K562 (cell line): ENCODE measurements around the gene FASTK. TPM values are rescaled to one million over a fixed set of nuclear protein-coding genes. Genes with fewer than 3 reads are reported as not detected.

ENCODE experiments used
- ATAC-seq: fragments of 200-7000 bp; cut with Tn5 transposase; 3 replicates; pipeline ENCODE4 v1.9.1; 2020; ENCODE audit warnings: moderate library complexity
- BruUV-seq: library from RNA; stranded (reverse); fragments of 400-500 nt; replicated peaks from 2 replicates; lab custom pipeline; 2021; lab: Mats Ljungman, UMichigan
- CTCF ChIA-PET: fragments of 300-600 bp; formaldehyde crosslinking; extraction: SDS; loops from one replicate; lab custom pipeline; 2021; ENCODE audit warnings: low intra/inter-chr PET ratio; lab: Yijun Ruan, JAX
- POLR2A ChIA-PET: fragments of 300-600, 350-650 bp; sonication (Branson Sonifier 250); formaldehyde crosslinking; extraction: SDS; loops from one replicate; lab custom pipeline; 2021; ENCODE audit warnings: antibody characterized with exemption, inconsistent platforms; lab: Yijun Ruan, JAX
- DNase-seq, 4 experiments: peaks; one replicate each; pipeline versions ENCODE4 v3.0.0 to v3.0.0-alpha.2; 2011 to 2018; ENCODE audit warnings: low spot score in 3 of 4, mixed read lengths in 3 of 4; ENCODE audit errors: extremely low read depth in 1 of 4
- FAIRE-seq: peaks from 2 replicates; lab custom pipeline; 2011; peaks lifted over from hg19 to GRCh38; lab: Jason Lieb, UNC
- H2AFZ ChIP-seq: 2 replicates; pipeline ENCODE4 v1.6.0; 2011; ENCODE audit warnings: low read depth, low read length, control low read depth, inconsistent platforms
- H3K27ac ChIP-seq: fragments of 200-600 bp; 3 replicates; pipeline ENCODE4 v1.8.0; 2011; ENCODE audit warnings: low read depth, mild to moderate bottlenecking, control low read depth, inconsistent platforms, low read length, moderate library complexity, mixed read lengths; ENCODE audit errors: extremely low read depth
- H3K27me3 ChIP-seq, 2 experiments: fragments of 300-600 bp in 1 of 2; 2 replicates in 1 of 2; 3 replicates in 1 of 2; pipeline versions ENCODE4 v1.6.0 to v1.8.0; 2011; ENCODE audit warnings: inconsistent platforms in 2 of 2, low read length in 2 of 2, mild to moderate bottlenecking in 1 of 2, mixed read lengths in 1 of 2, moderate library complexity in 1 of 2; ENCODE audit not compliant: control insufficient read depth in 2 of 2, insufficient read depth in 2 of 2
- H3K36me3 ChIP-seq: fragments of 300-600 bp; 3 replicates; pipeline ENCODE4 v1.8.0; 2011; ENCODE audit warnings: mild to moderate bottlenecking, low read length, inconsistent platforms; ENCODE audit not compliant: control insufficient read depth, insufficient read depth
- H3K4me1 ChIP-seq, 2 experiments: fragments of 200-600 bp in 1 of 2; replicated peaks in 1 of 2; 2 replicates in 1 of 2; 3 replicates in 1 of 2; pipeline versions ENCODE4 v1.5.1 to v1.8.0; 2011; ENCODE audit warnings: inconsistent platforms in 2 of 2, low read length in 2 of 2, mild to moderate bottlenecking in 1 of 2, mixed read lengths in 1 of 2, moderate library complexity in 1 of 2; ENCODE audit not compliant: control insufficient read depth in 2 of 2, insufficient read depth in 2 of 2
- H3K4me2 ChIP-seq: 2 replicates; pipeline ENCODE4 v1.6.1; 2011; ENCODE audit warnings: low read length, control low read depth, inconsistent platforms, mixed read lengths; ENCODE audit not compliant: insufficient read depth
- H3K4me3 ChIP-seq: fragments of 200-600 bp; sonication (generic), shearing (Covaris generic); 2 replicates; pipeline ENCODE4 v1.5.1; 2016; ENCODE audit warnings: control low read depth, inconsistent platforms
- H3K79me2 ChIP-seq: fragments of 200-600 bp; 3 replicates; pipeline ENCODE4 v1.8.0; 2011; ENCODE audit warnings: low read length, inconsistent platforms; ENCODE audit not compliant: control insufficient read depth, insufficient read depth
- H3K9ac ChIP-seq, 2 experiments: 2 replicates each; pipeline versions ENCODE4 v1.6.0 to v1.6.1; 2011; ENCODE audit warnings: low read depth in 2 of 2, low read length in 2 of 2, control low read depth in 1 of 2, inconsistent platforms in 1 of 2, mild to moderate bottlenecking in 1 of 2, mixed read lengths in 1 of 2; ENCODE audit not compliant: insufficient read depth in 1 of 2
- H3K9me1 ChIP-seq: one replicate; pipeline ENCODE4 v1.6.0; 2011; ENCODE audit warnings: inconsistent platforms, mild to moderate bottlenecking, low read length, moderate library complexity; ENCODE audit not compliant: control insufficient read depth, insufficient read depth
- H3K9me3 ChIP-seq: replicated peaks from 2 replicates; pipeline ENCODE4 v1.5.1; 2011; ENCODE audit warnings: low read depth, low read length, inconsistent platforms; ENCODE audit not compliant: control insufficient read depth, insufficient read depth
- H4K20me1 ChIP-seq: replicated peaks from 2 replicates; pipeline ENCODE4 v1.6.1; 2011; ENCODE audit warnings: low read length, inconsistent platforms, mixed read lengths; ENCODE audit not compliant: control insufficient read depth, insufficient read depth
- SP1 ChIP-seq: sonication (generic); formaldehyde crosslinking; IDR thresholded peaks from 2 replicates; pipeline ENCODE4 v1.8.1; 2022; ENCODE audit warnings: mild to moderate bottlenecking, missing genetic modification reagents
- WGBS: fragments of 100-300 bp; shearing (Covaris generic); methylation state at CpG from one replicate; pipeline ENCODE4 v1.1.6; 2016; ENCODE audit warnings: low coverage, mixed read lengths; ENCODE audit not compliant: insufficient coverage; ENCODE audit errors: missing lambda C conversion rate; 5-methylcytosine and 5-hydroxymethylcytosine counted together
- in situ Hi-C: fragments of 300-500 bp; cut with MboI; formaldehyde crosslinking; loops from 4 replicates; pipeline ENCODE4 v1.15.0; 2018; ENCODE audit warnings: inconsistent platforms, mixed read lengths
- intact Hi-C: fragments of 100-400 bp; cut with micrococcal nuclease; formaldehyde crosslinking; loops from 2 replicates; pipeline ENCODE4 v1.14.2; 2022
- polyA plus RNA-seq, 8 experiments: library from polyadenylated mRNA; depleted of rRNA in 4 of 8; stranded (reverse) in 5 of 8; unstranded in 3 of 8; fragments of >200 nt; fragmentation: Nextera tagmentation in 2 of 8; fragmentation: Illumina TruSeq in 1 of 8; extraction: Ambion mirVana in 2 of 8; extraction: Trizol in 1 of 8; gene quantifications; 2 replicates each; pipeline versions ENCODE4 v1.2.1 to v1.2.3, GENCODE V29; 2011 to 2014; ENCODE audit warnings: inconsistent platforms in 1 of 8, missing spikeins in 1 of 8
- total RNA-seq, 7 experiments: library from RNA; depleted of rRNA in 6 of 7; stranded (reverse); fragments of >200 nt in 6 of 7; fragmentation: Illumina TruSeq in 2 of 7; extraction: Trizol in 2 of 7; gene quantifications; 2 replicates each; pipeline versions ENCODE4 v1.2.1 to v1.2.3, GENCODE V29; 2011 to 2021; ENCODE audit warnings: low replicate concordance in 1 of 7
- TF ChIP-seq, protein P1 (sequence below): fragments of 200-800 bp; sonication (Bioruptor generic); IDR thresholded peaks from 2 replicates; pipeline ENCODE4 v1.6.1; 2017; ENCODE audit warnings: missing genetic modification characterization, missing compliant biosample characterization
- TF ChIP-seq, protein P2 (sequence below), 2 experiments: fragments of 450-650 bp in 1 of 2; IDR thresholded peaks; 2 replicates each; pipeline ENCODE4 v1.6.1; 2011 to 2017; ENCODE audit warnings: low read depth in 2 of 2, antibody characterized with exemption in 1 of 2, borderline replicate concordance in 1 of 2, low read length in 1 of 2, mild to moderate bottlenecking in 1 of 2, mixed read lengths in 1 of 2; ENCODE audit not compliant: control insufficient read depth in 1 of 2

The FASTK gene
- total and polyA plus RNA-seq, 9 of the 15 experiments (the other 6 are each of a cell fraction or from before 2014, with no cell fraction given), result 0.51 to 150 (median 48.2) TPM

DNA sequence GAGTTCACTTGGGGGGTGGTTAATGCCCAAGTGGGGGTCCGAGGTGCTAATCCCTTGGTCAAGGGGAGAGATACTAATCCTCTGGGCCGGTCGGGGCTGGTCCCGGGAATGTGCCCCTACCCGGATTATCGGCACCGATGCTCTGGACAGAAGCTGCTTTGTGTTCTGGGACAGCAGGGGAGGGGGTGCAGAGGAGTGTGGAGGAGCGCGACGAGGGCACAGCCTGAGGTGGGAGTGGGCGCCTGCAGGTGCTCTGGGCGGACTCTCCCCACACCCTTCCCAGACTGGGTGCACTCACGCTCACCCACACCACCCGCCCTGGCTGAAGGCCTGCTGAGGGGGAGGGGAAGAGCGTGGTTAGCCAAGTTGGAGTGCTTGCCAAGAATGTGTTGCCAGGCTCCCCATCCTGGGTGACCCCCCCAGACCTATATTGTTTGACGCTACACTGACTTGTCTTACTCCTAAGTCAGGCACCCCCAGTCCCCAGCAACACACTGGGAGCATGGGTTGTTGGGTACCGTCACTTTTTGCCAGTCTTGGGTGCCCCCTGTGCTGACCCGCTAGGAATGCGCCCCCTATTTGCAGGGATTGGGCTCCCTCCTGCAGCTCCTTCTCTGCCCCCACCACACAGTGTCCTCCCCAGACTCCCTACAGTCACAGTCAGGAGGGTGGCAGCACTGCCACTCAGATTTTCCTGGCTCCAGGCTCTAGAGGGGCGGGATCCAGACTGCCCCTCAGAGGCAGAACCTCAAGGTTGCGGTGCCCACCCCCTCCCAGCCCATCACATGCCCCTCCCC, 20.0 kb downstream of the FASTK start:
- CTCF ChIA-PET, result interaction anchor here (0.6 to 1.7 kb wide), 6 partner anchors 32 to 681 kb away, joined by 3 to 8 read pairs (median 5); partner anchors contain the start of gene ABCB8
- H3K9ac ChIP-seq, result peak overlapping the region; percentile 85 to 91
- peak overlapping the region; percentile 90 for H3K27ac ChIP-seq
- no peak for FAIRE-seq
- no peaks in the 10 kb centered on the region for H3K9me1 ChIP-seq
- peak in 2 of 4 experiments; percentile 40 to 66 for DNase-seq
- H3K4me2 ChIP-seq, result peak overlapping the region; percentile 94
- H4K20me1 ChIP-seq, result peaks cover 10% of the 10 kb centered on the region
- in situ Hi-C loops (no loop called here), intact Hi-C loops (loop anchor here (1.0 to 2.0 kb wide), 2 partner anchors 20 to 48 kb away; partner anchors contain the start of gene FASTK)
- H3K4me1 ChIP-seq, result peaks cover 57 to 85% of the 10 kb centered on the region in 2 experiments
- peaks cover 66% of the 10 kb centered on the region for H3K79me2 ChIP-seq
- no peak overlapping the region for H2AFZ ChIP-seq
- H3K4me3 ChIP-seq, result peak overlapping the region; percentile 84
- 6% methylated on average over 20 of the region's 21 CpGs for WGBS
- peaks cover 33% of the 10 kb centered on the region for H3K36me3 ChIP-seq
- ATAC-seq, result no peak
- BruUV-seq, result TSS peak; percentile 62
- no peaks in the 10 kb centered on the region for H3K27me3 ChIP-seq
- POLR2A ChIA-PET, result interaction anchor here (0.6 to 2.4 kb wide), 8 partner anchors 13 to 572 kb away, joined by 3 to 9 read pairs (median 3); partner anchors contain the start of genes ABCF2 and FASTK
- H3K9me3 ChIP-seq, result no peaks in the 10 kb centered on the region
- TF ChIP-seq SP1, result no peak
- TF ChIP-seq, protein P1, sequence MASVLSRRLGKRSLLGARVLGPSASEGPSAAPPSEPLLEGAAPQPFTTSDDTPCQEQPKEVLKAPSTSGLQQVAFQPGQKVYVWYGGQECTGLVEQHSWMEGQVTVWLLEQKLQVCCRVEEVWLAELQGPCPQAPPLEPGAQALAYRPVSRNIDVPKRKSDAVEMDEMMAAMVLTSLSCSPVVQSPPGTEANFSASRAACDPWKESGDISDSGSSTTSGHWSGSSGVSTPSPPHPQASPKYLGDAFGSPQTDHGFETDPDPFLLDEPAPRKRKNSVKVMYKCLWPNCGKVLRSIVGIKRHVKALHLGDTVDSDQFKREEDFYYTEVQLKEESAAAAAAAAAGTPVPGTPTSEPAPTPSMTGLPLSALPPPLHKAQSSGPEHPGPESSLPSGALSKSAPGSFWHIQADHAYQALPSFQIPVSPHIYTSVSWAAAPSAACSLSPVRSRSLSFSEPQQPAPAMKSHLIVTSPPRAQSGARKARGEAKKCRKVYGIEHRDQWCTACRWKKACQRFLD (CRISPR knock-in tag), result no peak
- TF ChIP-seq, protein P2, sequence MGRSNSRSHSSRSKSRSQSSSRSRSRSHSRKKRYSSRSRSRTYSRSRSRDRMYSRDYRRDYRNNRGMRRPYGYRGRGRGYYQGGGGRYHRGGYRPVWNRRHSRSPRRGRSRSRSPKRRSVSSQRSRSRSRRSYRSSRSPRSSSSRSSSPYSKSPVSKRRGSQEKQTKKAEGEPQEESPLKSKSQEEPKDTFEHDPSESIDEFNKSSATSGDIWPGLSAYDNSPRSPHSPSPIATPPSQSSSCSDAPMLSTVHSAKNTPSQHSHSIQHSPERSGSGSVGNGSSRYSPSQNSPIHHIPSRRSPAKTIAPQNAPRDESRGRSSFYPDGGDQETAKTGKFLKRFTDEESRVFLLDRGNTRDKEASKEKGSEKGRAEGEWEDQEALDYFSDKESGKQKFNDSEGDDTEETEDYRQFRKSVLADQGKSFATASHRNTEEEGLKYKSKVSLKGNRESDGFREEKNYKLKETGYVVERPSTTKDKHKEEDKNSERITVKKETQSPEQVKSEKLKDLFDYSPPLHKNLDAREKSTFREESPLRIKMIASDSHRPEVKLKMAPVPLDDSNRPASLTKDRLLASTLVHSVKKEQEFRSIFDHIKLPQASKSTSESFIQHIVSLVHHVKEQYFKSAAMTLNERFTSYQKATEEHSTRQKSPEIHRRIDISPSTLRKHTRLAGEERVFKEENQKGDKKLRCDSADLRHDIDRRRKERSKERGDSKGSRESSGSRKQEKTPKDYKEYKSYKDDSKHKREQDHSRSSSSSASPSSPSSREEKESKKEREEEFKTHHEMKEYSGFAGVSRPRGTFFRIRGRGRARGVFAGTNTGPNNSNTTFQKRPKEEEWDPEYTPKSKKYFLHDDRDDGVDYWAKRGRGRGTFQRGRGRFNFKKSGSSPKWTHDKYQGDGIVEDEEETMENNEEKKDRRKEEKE (IDR thresholded peaks at IDR 0.05; ENCODE audit: borderline replicate concordance in 1 of 2, control insufficient read depth in 1 of 2, low read depth in 2 of 2, low read length in 1 of 2), result no peak
